Measurements from ENCODE around the gene HDAC4. TPM values are rescaled to one million over a fixed set of nuclear protein-coding genes. Genes with fewer than 3 reads are reported as not detected.

The HDAC4 gene
- total and polyA plus RNA-seq, 9 of the 15 experiments (the other 6 are each of a cell fraction or from before 2014, with no cell fraction given): 0.11 to 20.2 (median 4.0) TPM

DNA sequence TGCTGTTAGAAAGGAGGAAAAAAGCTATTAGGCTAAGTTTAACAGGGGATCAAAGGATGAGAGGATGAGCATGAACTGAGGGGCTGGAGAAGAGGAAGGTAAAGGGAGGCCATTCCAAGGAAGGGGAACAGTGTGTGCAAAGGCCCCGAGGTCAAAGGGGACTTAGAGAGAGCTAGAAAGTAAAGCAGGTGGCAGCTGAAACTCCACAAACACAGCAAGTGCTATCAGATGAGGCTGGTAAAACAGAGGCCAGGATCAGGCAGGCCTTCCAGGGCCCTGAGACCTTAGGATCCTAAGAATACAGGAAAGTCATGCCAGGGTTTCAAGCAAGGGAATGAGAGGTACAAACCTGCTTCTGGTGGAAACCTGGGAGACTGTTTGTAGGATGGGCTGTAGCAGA, 5.8 kb downstream of the HDAC4 start:
- Histone ChIP-seq H3K36me3 (ENCODE audit: control insufficient read depth, insufficient read depth, low read length) (no peaks in the 10 kb centered on the region), H3K4me2 (ENCODE audit: insufficient read depth, low read length) (no peak overlapping the region), H3K9ac (ENCODE audit: insufficient read depth in 1 of 2, low read depth in 2 of 2, low read length in 2 of 2) (no peak overlapping the region), H3K27ac (ENCODE audit: extremely low read depth, low read depth, low read length) (no peak overlapping the region), H3K79me2 (ENCODE audit: control insufficient read depth, insufficient read depth, low read length) (peaks cover 55% of the 10 kb centered on the region), H4K20me1 (replicated peaks; ENCODE audit: control insufficient read depth, insufficient read depth, low read length) (peaks cover 4% of the 10 kb centered on the region; the same call in 1 of the 2 replicates), H3K4me3 (no peak overlapping the region), H2AFZ (ENCODE audit: low read depth, low read length) (no peak overlapping the region), H3K27me3 (ENCODE audit: control insufficient read depth in 2 of 2, insufficient read depth in 2 of 2, low read length in 2 of 2) (no peaks in the 10 kb centered on the region), H3K4me1 (replicated peaks in 1 of 2; ENCODE audit: control insufficient read depth in 2 of 2, insufficient read depth in 2 of 2, low read length in 2 of 2) (peaks cover 0 to 14% of the 10 kb centered on the region in 2 experiments; a peak in 2 of 5 replicates), H3K9me3 (replicated peaks; ENCODE audit: control insufficient read depth, insufficient read depth, low read depth, low read length) (no peaks in the 10 kb centered on the region), H3K9me1 (ENCODE audit: control insufficient read depth, insufficient read depth, low read length) (no peaks in the 10 kb centered on the region)
- ChIA-PET CTCF (ENCODE audit: low intra/inter-chr PET ratio) (no interaction called here), POLR2A (no interaction called here)
- DNase-seq (ENCODE audit: extremely low read depth in 1 of 4, low spot score in 3 of 4) (no peak), ATAC-seq (no peak), FAIRE-seq (no peak)
- in situ Hi-C loops (cut with MboI): no loop called here
- intact Hi-C loops (cut with micrococcal nuclease): loop anchor here (5.0 to 10.0 kb wide), 2 partner anchors 70 to 128 kb away; no protein-coding TSS in a partner anchor
- TF ChIP-seq RBM25 (IDR thresholded peaks at IDR 0.05; ENCODE audit: low read depth, low read length, severe bottlenecking) (peak; percentile 7), RBM34 (IDR thresholded peaks at IDR 0.05; ENCODE audit: borderline replicate concordance, insufficient read depth, low read length) (no peak)
- 71% methylated on average over 1 of the region's 1 CpG for WGBS (ENCODE audit: insufficient coverage, low coverage, missing lambda C conversion rate)
- no TSS peak for BruUV-seq (replicated peaks)

DNA sequence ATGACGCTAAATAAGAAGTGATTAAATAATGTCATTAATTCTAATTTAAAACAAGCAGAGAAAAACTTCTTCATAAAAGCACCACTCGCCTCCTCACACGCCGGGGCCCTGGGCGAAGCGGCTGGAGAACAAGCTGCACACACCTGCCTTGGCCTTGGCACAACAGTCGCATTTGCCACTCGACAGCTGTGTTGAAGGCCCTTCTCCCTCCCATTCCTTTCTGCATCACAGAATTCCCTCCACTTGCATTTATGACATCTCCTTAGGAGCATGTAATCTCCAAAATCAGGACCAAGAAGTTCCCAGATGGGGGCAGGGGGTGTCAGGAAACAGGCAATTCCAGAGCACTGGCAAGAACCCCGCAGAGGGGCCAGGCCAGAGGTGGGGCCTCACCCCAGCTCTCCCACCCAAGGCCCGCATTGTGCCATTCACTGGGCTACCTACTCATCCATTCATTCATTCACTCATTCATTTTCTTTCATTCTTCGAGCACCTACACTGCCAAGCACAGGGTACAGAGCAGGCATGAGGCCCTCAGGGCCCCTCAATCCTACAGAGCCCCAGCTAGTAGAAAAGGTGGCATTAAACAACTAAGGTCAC, 6.4 kb downstream of the HDAC4 start:
- Histone ChIP-seq H3K4me3 (no peak overlapping the region), H3K4me1 (replicated peaks in 1 of 2; ENCODE audit: control insufficient read depth in 2 of 2, insufficient read depth in 2 of 2, low read length in 2 of 2) (peaks cover 0 to 14% of the 10 kb centered on the region in 2 experiments; a peak in 2 of 5 replicates), H3K9ac (ENCODE audit: insufficient read depth in 1 of 2, low read depth in 2 of 2, low read length in 2 of 2) (no peak overlapping the region), H4K20me1 (replicated peaks; ENCODE audit: control insufficient read depth, insufficient read depth, low read length) (peaks cover 4% of the 10 kb centered on the region; the same call in 1 of the 2 replicates), H3K9me3 (replicated peaks; ENCODE audit: control insufficient read depth, insufficient read depth, low read depth, low read length) (no peaks in the 10 kb centered on the region), H2AFZ (ENCODE audit: low read depth, low read length) (no peak overlapping the region), H3K9me1 (ENCODE audit: control insufficient read depth, insufficient read depth, low read length) (no peaks in the 10 kb centered on the region), H3K27ac (ENCODE audit: extremely low read depth, low read depth, low read length) (no peak overlapping the region), H3K4me2 (ENCODE audit: insufficient read depth, low read length) (no peak overlapping the region), H3K27me3 (ENCODE audit: control insufficient read depth in 2 of 2, insufficient read depth in 2 of 2, low read length in 2 of 2) (no peaks in the 10 kb centered on the region), H3K36me3 (ENCODE audit: control insufficient read depth, insufficient read depth, low read length) (no peaks in the 10 kb centered on the region), H3K79me2 (ENCODE audit: control insufficient read depth, insufficient read depth, low read length) (peaks cover 49% of the 10 kb centered on the region)
- intact Hi-C loops (cut with micrococcal nuclease) (loop anchor here (10.0 kb wide), 1 partner anchor 70 kb away; no protein-coding TSS in a partner anchor), in situ Hi-C loops (cut with MboI) (no loop called here)
- TF ChIP-seq HEY1 (CRISPR knock-in tag; IDR thresholded peaks at IDR 0.05; ENCODE audit: borderline replicate concordance) (no peak), BRD9 (IDR thresholded peaks at IDR 0.05; ENCODE audit: low read depth, partially characterized antibody) (no peak), NBN (IDR thresholded peaks at IDR 0.05; ENCODE audit: low read depth) (no peak), ELF4 (CRISPR knock-in tag; IDR thresholded peaks at IDR 0.05) (no peak), HMG20A (CRISPR knock-in tag; conservative IDR thresholded peaks at IDR 0.05) (no peak), SIRT6 (IDR thresholded peaks at IDR 0.05; ENCODE audit: low read depth, low read length) (no peak), NFXL1 (CRISPR knock-in tag; IDR thresholded peaks at IDR 0.05) (no peak), SIN3B (IDR thresholded peaks at IDR 0.05; ENCODE audit: low read depth) (no peak)
- TF ChIP-seq, protein P1, sequence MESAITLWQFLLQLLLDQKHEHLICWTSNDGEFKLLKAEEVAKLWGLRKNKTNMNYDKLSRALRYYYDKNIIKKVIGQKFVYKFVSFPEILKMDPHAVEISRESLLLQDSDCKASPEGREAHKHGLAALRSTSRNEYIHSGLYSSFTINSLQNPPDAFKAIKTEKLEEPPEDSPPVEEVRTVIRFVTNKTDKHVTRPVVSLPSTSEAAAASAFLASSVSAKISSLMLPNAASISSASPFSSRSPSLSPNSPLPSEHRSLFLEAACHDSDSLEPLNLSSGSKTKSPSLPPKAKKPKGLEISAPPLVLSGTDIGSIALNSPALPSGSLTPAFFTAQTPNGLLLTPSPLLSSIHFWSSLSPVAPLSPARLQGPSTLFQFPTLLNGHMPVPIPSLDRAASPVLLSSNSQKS (CRISPR knock-in tag; IDR thresholded peaks at IDR 0.05): no peak
- BruUV-seq (replicated peaks): no TSS peak
- POLR2A ChIA-PET: no interaction called here
- no peak for FAIRE-seq
- CTCF ChIA-PET (ENCODE audit: low intra/inter-chr PET ratio): no interaction called here
- WGBS (ENCODE audit: insufficient coverage, low coverage, missing lambda C conversion rate): 93% methylated on average over 10 of the region's 11 CpGs
- ATAC-seq: no peak
- DNase-seq (ENCODE audit: extremely low read depth in 1 of 4, low spot score in 3 of 4): no peak
